Pancreas (tissue), 10 donors: Measurements from ENCODE around the gene MED15. TPM values are rescaled to one million over a fixed set of nuclear protein-coding genes. Genes with fewer than 3 reads are reported as not detected.
A peak's percentile ranks its signal among the peaks of the same experiment; 100 is the strongest.

Experiments
- ATAC-seq, 4 donors: fragments of 200-7000 bp; cut with Tn5 transposase; one replicate each; pipeline versions ENCODE4 v1.8.0 to v1.9.1; 2020; ENCODE audit warnings: mild to moderate bottlenecking in 4 of 4, moderate library complexity in 4 of 4
- DNase-seq, 6 donors: peaks; one replicate each; pipeline ENCODE4 v3.0.0-alpha.2; 2020
- FAIRE-seq: peaks from 2 replicates; lab custom pipeline; 2012; peaks lifted over from hg19 to GRCh38; lab: Jason Lieb, UNC
- H3K27ac ChIP-seq, 4 donors: fragments of 200-600 bp; sonication (generic); 1 replicate in 3 of 4; 2 replicates in 1 of 4; pipeline versions ENCODE4 v1.5.0 to v1.8.0; 2020
- H3K27me3 ChIP-seq, 4 donors: fragments of 200-600 bp; one replicate each; pipeline ENCODE4 v1.8.0; 2021
- H3K36me3 ChIP-seq, 3 donors: fragments of 200-600 bp; sonication (generic) in 1 of 3; one replicate each; pipeline versions ENCODE4 v1.5.0 to v1.8.0; 2020 to 2021
- H3K4me1 ChIP-seq, 3 donors: fragments of 200-600 bp; one replicate each; pipeline ENCODE4 v1.8.0; 2021
- H3K4me3 ChIP-seq, 4 donors: fragments of 200-600 bp; sonication (generic) in 2 of 4; one replicate each; pipeline versions ENCODE4 v1.5.0 to v1.8.0; 2020 to 2021
- H3K9me3 ChIP-seq, 4 donors: fragments of 200-600 bp; one replicate each; pipeline ENCODE4 v1.8.0; 2021
- CTCF ChIP-seq, 4 donors: fragments of 200-600 bp; sonication (generic) in 3 of 4; IDR thresholded peaks; one replicate each; pipeline versions ENCODE4 v1.5.0 to v1.8.0; 2021; ENCODE audit warnings: antibody characterized with exemption in 4 of 4
- WGBS, 2 donors: extraction: QIAGEN DNeasy Blood & Tissue Kit; methylation state at CpG; one replicate each; pipeline ENCODE4 v1.1.7; 2013; 5-methylcytosine and 5-hydroxymethylcytosine counted together
- intact Hi-C, 3 donors: fragments of 100-400 bp; cut with DNase I; formaldehyde crosslinking; loops; one replicate each; pipeline versions ENCODE4 v1.11.1 to v1.14.2; 2022
- polyA plus RNA-seq, 2 donors: library from polyadenylated mRNA; stranded (reverse); fragments of 200-250 nt; gene quantifications; one replicate each; pipeline ENCODE4 v1.2.3, GENCODE V29; 2013
- total RNA-seq, 6 donors: library from RNA; stranded (reverse); fragmentation: NEBNext Ultra II Directional in 4 of 6; extraction: Animal tissue kit (Norgen Biotek cat#: 25700) in 4 of 6; gene quantifications; one replicate each; pipeline versions ENCODE4 v1.2.1 to v1.2.4, GENCODE V29; 2021 to 2023
- donor health status: healthy with polysubstance abuse.
- donor health status: DM: no; HTN: no; CAD: no; lungs with moderate emphysema.
- donor health status: DM: no; HTN: no; CAD: no.
- donor health status: control.
- donor health status: control.
- donor health status: Bipolar disorder and iron deficiency.
- donor health status: DM: yes; HTN: yes; CAD: no.
- donor health status: DM: no; HTN: no; CAD: no.
- donor health status: DM: no; HTN: no; CAD: no.
- donor health status: DM: yes; HTN: yes; CAD: no.

The MED15 gene
- total and polyA plus RNA-seq, 8 donors, result 27.1 to 61.7 (median 37.0) TPM

GRCh38 chr22:20575724-20576444 is 68.5 kb downstream of the MED15 start:
- Histone ChIP-seq H3K4me3 (no peak overlapping the region), H3K4me1 (peaks cover 0 to 5% (median 0%) of the 10 kb centered on the region in 3 donors), H3K36me3 (peaks cover 0 to 43% (median 16%) of the 10 kb centered on the region in 3 donors), H3K27me3 (no peaks in the 10 kb centered on the region), H3K9me3 (no peaks in the 10 kb centered on the region), H3K27ac (no peak overlapping the region)
- DNase-seq (no peak), ATAC-seq (no peak), FAIRE-seq (no peak)
- WGBS, 2 donors, result 92 to 98% methylated on average over 6 of the region's 6 CpGs
- no peak for TF ChIP-seq CTCF (IDR thresholded peaks at IDR 0.05)
- intact Hi-C loops, result no loop called here

GRCh38 chr22:20576445-20576816 is 69.0 kb downstream of the MED15 start:
- Histone ChIP-seq H3K27ac (no peak overlapping the region), H3K9me3 (no peaks in the 10 kb centered on the region), H3K4me1 (peaks cover 0 to 5% (median 0%) of the 10 kb centered on the region in 3 donors), H3K4me3 (no peak overlapping the region), H3K36me3 (peaks cover 0 to 38% (median 16%) of the 10 kb centered on the region in 3 donors), H3K27me3 (no peaks in the 10 kb centered on the region)
- ATAC-seq, result peak in 2 of 4 donors; percentile 8 to 55
- intact Hi-C loops, result no loop called here
- DNase-seq, result no peak
- WGBS, 2 donors, result 81 to 83% methylated on average over 3 of the region's 3 CpGs
- TF ChIP-seq CTCF (IDR thresholded peaks at IDR 0.05), result no peak
- FAIRE-seq, result no peak

GRCh38 chr22:20577045-20577444 is 69.6 kb downstream of the MED15 start:
- TF ChIP-seq CTCF (IDR thresholded peaks at IDR 0.05), result no peak
- DNase-seq (no peak), ATAC-seq (no peak), FAIRE-seq (no peak)
- no peak overlapping the region for H3K4me3 ChIP-seq
- peaks cover 0 to 36% (median 12%) of the 10 kb centered on the region in 3 donors for H3K36me3 ChIP-seq
- no peaks in the 10 kb centered on the region for H3K9me3 ChIP-seq
- 90 to 100% methylated on average over 1 of the region's 1 CpG for WGBS, 2 donors
- H3K27me3 ChIP-seq, result no peaks in the 10 kb centered on the region
- intact Hi-C loops, result no loop called here
- H3K4me1 ChIP-seq, result peaks cover 0 to 5% (median 0%) of the 10 kb centered on the region in 3 donors
- H3K27ac ChIP-seq, result no peak overlapping the region

- ATAC-seq (no peak), FAIRE-seq (no peak), DNase-seq (no peak)
- Histone ChIP-seq H3K27me3 (no peaks in the 10 kb centered on the region), H3K27ac (no peak overlapping the region), H3K36me3 (peaks cover 0 to 31% (median 11%) of the 10 kb centered on the region in 3 donors), H3K4me1 (peaks cover 0 to 5% (median 0%) of the 10 kb centered on the region in 3 donors), H3K4me3 (no peak overlapping the region), H3K9me3 (no peaks in the 10 kb centered on the region)
- intact Hi-C loops, result no loop called here
- TF ChIP-seq CTCF (IDR thresholded peaks at IDR 0.05), result no peak
- WGBS, 2 donors, result 90 to 97% methylated on average over 8 of the region's 8 CpGs
These were observed 70.2 kb downstream of the MED15 start for GRCh38 chr22:20577549-20577975.

GRCh38 chr22:20578192-20578591 is 70.8 kb downstream of the MED15 start:
- Histone ChIP-seq H3K36me3 (peaks cover 0 to 34% (median 14%) of the 10 kb centered on the region in 3 donors), H3K27ac (no peak overlapping the region), H3K4me1 (peaks cover 0 to 5% (median 0%) of the 10 kb centered on the region in 3 donors), H3K9me3 (no peaks in the 10 kb centered on the region), H3K27me3 (no peaks in the 10 kb centered on the region), H3K4me3 (no peak overlapping the region)
- TF ChIP-seq CTCF (IDR thresholded peaks at IDR 0.05), result no peak
- intact Hi-C loops, result no loop called here
- WGBS, 2 donors, result 44 to 58% methylated on average over 7 of the region's 7 CpGs
- peak in 2 of 6 donors; percentile 26 to 60 for DNase-seq
- no peak for FAIRE-seq
- peak in 3 of 4 donors; percentile 33 to 58 (median 54) for ATAC-seq
